Nephron (organoid): Measurements from ENCODE around the gene ISG20.

Source experiments
- H3K27ac Mint-ChIP-seq, 3 experiments: 2 replicates each; pipeline ENCODE4 v1.8.0; 2020; ENCODE audit warnings: mixed read lengths in 3 of 3, mild to moderate bottlenecking in 2 of 3, moderate library complexity in 1 of 3
- H3K27me3 Mint-ChIP-seq: 2 replicates; pipeline ENCODE4 v1.8.0; 2021; ENCODE audit warnings: low read depth, mild to moderate bottlenecking, moderate library complexity, mixed read lengths
- H3K36me3 Mint-ChIP-seq: 2 replicates; pipeline ENCODE4 v1.8.0; 2020; ENCODE audit warnings: low read depth, mixed read lengths
- H3K4me1 Mint-ChIP-seq: 2 replicates; pipeline ENCODE4 v1.8.0; 2020; ENCODE audit warnings: mixed read lengths
- H3K4me3 Mint-ChIP-seq, 3 experiments: 2 replicates each; pipeline ENCODE4 v1.8.0; 2020; ENCODE audit warnings: mild to moderate bottlenecking in 3 of 3, mixed read lengths in 3 of 3, moderate library complexity in 2 of 3
- H3K9me3 Mint-ChIP-seq: 2 replicates; pipeline ENCODE4 v1.8.0; 2020; ENCODE audit warnings: mixed read lengths
- TF ChIP-seq, protein P1 (sequence below), 3 experiments: fragments of 200-600 bp; sonication (generic); IDR thresholded peaks; one replicate each; pipeline ENCODE4 v1.5.0; 2021; ENCODE audit warnings: antibody characterized with exemption in 3 of 3; ENCODE audit not compliant: unreplicated experiment in 3 of 3

Gene ISG20

DNA sequence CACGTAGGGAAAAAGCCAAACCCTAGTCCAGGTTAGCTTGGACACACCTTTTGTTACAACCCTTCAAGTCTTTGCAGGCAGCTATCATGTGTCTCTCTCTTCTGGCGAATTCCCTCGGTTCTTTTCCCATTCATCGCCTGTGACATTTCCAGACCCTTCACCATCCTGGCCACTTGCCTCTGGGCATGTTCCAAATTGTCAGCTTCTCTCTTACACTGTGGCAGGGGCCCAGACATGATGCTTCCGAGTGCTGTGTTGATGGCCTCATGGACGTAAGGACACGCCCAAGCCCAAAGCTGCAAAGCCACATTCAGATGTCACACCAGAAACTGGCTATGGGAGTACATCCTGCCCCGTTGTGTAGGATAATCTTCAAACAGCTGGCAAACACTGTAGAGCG lies 58.5 kb downstream of the ISG20 start:
- no peak overlapping the region for H3K4me3 Mint-ChIP-seq
- no peaks in the 10 kb centered on the region for H3K36me3 Mint-ChIP-seq
- H3K27ac Mint-ChIP-seq = no peak overlapping the region
- H3K9me3 Mint-ChIP-seq = no peaks in the 10 kb centered on the region
- TF ChIP-seq, protein P1, sequence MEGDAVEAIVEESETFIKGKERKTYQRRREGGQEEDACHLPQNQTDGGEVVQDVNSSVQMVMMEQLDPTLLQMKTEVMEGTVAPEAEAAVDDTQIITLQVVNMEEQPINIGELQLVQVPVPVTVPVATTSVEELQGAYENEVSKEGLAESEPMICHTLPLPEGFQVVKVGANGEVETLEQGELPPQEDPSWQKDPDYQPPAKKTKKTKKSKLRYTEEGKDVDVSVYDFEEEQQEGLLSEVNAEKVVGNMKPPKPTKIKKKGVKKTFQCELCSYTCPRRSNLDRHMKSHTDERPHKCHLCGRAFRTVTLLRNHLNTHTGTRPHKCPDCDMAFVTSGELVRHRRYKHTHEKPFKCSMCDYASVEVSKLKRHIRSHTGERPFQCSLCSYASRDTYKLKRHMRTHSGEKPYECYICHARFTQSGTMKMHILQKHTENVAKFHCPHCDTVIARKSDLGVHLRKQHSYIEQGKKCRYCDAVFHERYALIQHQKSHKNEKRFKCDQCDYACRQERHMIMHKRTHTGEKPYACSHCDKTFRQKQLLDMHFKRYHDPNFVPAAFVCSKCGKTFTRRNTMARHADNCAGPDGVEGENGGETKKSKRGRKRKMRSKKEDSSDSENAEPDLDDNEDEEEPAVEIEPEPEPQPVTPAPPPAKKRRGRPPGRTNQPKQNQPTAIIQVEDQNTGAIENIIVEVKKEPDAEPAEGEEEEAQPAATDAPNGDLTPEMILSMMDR (IDR thresholded peaks at IDR 0.05; ENCODE audit: unreplicated experiment in 3 of 3) = no peak
- H3K27me3 Mint-ChIP-seq = peaks cover 47% of the 10 kb centered on the region
- H3K4me1 Mint-ChIP-seq = no peaks in the 10 kb centered on the region

DNA sequence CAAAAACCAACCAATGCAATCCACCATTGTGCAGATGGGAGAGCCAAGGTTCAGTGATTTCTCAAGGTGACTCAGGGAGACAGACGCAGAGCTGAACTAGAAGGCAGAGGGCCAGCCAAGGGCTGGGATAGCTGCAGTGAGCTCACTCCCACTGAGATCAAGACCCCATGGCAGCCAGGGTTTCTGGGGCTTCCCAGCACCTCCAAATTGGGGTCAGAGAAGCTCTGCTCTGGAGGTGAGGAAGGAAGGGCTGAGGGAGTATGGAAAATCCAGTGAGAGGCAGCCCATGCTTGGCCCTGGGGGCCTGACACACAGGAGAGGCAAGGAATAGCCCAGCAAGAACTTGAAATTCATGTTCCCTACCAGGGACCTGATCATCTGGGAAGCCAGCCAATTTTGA lies 61.0 kb downstream of the ISG20 start:
- H3K4me3 Mint-ChIP-seq = no peak overlapping the region
- peaks cover 3% of the 10 kb centered on the region for H3K4me1 Mint-ChIP-seq
- no peaks in the 10 kb centered on the region for H3K36me3 Mint-ChIP-seq
- no peaks in the 10 kb centered on the region for H3K9me3 Mint-ChIP-seq
- H3K27ac Mint-ChIP-seq = no peak overlapping the region
- TF ChIP-seq, protein P1 (IDR thresholded peaks at IDR 0.05; ENCODE audit: unreplicated experiment in 3 of 3) = no peak
- peaks cover 62% of the 10 kb centered on the region for H3K27me3 Mint-ChIP-seq

GRCh38 chr15:88700716-88701115 lies 61.9 kb downstream of the ISG20 start:
- no peak overlapping the region for H3K27ac Mint-ChIP-seq
- peaks cover 62% of the 10 kb centered on the region for H3K27me3 Mint-ChIP-seq
- H3K9me3 Mint-ChIP-seq = no peaks in the 10 kb centered on the region
- TF ChIP-seq, protein P1 (IDR thresholded peaks at IDR 0.05; ENCODE audit: unreplicated experiment in 3 of 3) = no peak
- H3K36me3 Mint-ChIP-seq = no peaks in the 10 kb centered on the region
- no peak overlapping the region for H3K4me3 Mint-ChIP-seq
- peaks cover 6% of the 10 kb centered on the region for H3K4me1 Mint-ChIP-seq

GRCh38 chr15:88701561-88702095 lies 62.8 kb downstream of the ISG20 start:
- Mint-ChIP-seq H3K4me3 (no peak overlapping the region), H3K27ac (no peak overlapping the region), H3K4me1 (peaks cover 9% of the 10 kb centered on the region), H3K36me3 (no peaks in the 10 kb centered on the region), H3K27me3 (peaks cover 62% of the 10 kb centered on the region), H3K9me3 (no peaks in the 10 kb centered on the region)
- TF ChIP-seq, protein P1 (IDR thresholded peaks at IDR 0.05; ENCODE audit: unreplicated experiment in 3 of 3) = no peak

DNA sequence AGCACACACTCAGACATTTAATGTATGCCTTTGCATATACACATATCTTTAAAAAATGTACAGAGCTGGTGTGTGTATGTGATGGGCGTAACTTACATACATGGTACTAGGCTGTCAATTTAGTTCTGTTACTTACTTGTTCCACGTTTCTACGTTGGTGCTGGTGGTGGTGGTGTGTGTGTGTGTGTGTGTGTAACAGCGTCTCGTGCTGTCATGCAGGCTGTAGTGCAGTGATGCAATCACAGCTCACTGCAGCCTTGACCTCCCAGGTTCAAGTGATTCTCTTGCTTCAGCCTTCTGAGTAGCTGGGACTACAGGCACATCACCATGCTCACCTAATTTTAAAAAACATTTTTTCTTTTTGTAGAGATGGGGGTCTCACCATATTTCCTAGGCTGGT lies 64.2 kb downstream of the ISG20 start:
- Mint-ChIP-seq H3K27ac (no peak overlapping the region), H3K4me1 (peaks cover 9% of the 10 kb centered on the region), H3K9me3 (no peaks in the 10 kb centered on the region), H3K27me3 (peaks cover 54% of the 10 kb centered on the region), H3K36me3 (no peaks in the 10 kb centered on the region), H3K4me3 (no peak overlapping the region)
- TF ChIP-seq, protein P1 (IDR thresholded peaks at IDR 0.05; ENCODE audit: unreplicated experiment in 3 of 3) = no peak

GRCh38 chr15:88703533-88703932 lies 64.7 kb downstream of the ISG20 start:
- TF ChIP-seq, protein P1 (IDR thresholded peaks at IDR 0.05; ENCODE audit: unreplicated experiment in 3 of 3) = no peak
- Mint-ChIP-seq H3K27ac (no peak overlapping the region), H3K27me3 (peaks cover 51% of the 10 kb centered on the region), H3K36me3 (no peaks in the 10 kb centered on the region), H3K9me3 (no peaks in the 10 kb centered on the region), H3K4me1 (peaks cover 9% of the 10 kb centered on the region), H3K4me3 (peak overlapping the region in 1 of 3 experiments; percentile 21)
